NCI-H146 treated with DMSO at 0.1 percent for 48 hours (cell line): ENCODE measurements around the gene ADARB2.
"Not testable (repeated sequence)": the region's sequence is repeated elsewhere in the genome, so short reads cannot be mapped to it uniquely, and the experiment has no call there.

Experiments
- DNase-seq: peaks from one replicate; lab custom pipeline; 2025; ENCODE audit not compliant: unreplicated experiment; lab: John Stamatoyannopoulos, UW

Gene ADARB2

GRCh38 chr10:1737222-1738061 lies at the start of gene ADARB2:
TSS of gene ADARB2 (minus strand) at chr10:1737525.
- DNase-seq = no peak

- no peak for DNase-seq
These were observed 48.5 kb upstream of the ADARB2 start for GRCh38 chr10:1785835-1786234.

GRCh38 chr10:1782841-1783240 lies 45.5 kb upstream of the ADARB2 start:
- DNase-seq = no peak

GRCh38 chr10:1779796-1780195 lies 42.5 kb upstream of the ADARB2 start:
- no peak for DNase-seq

- DNase-seq = no peak
These were observed 41.1 kb upstream of the ADARB2 start for GRCh38 chr10:1778375-1778969.

- no peak for DNase-seq
These were observed 38.9 kb upstream of the ADARB2 start for GRCh38 chr10:1776127-1776662.

GRCh38 chr10:1774796-1775195 lies 37.5 kb upstream of the ADARB2 start:
- no peak for DNase-seq

GRCh38 chr10:1773204-1773603 lies 35.9 kb upstream of the ADARB2 start:
- not testable (repeated sequence) for DNase-seq

GRCh38 chr10:1766049-1766448 lies 28.7 kb upstream of the ADARB2 start:
- DNase-seq = no peak

- DNase-seq = no peak
These were observed 24.8 kb upstream of the ADARB2 start for GRCh38 chr10:1762076-1762475.

GRCh38 chr10:1754506-1755153 lies 17.3 kb upstream of the ADARB2 start:
- no peak for DNase-seq

- no peak for DNase-seq
These were observed 14.8 kb upstream of the ADARB2 start for GRCh38 chr10:1752153-1752552.

- DNase-seq = no peak
These were observed 10.3 kb upstream of the ADARB2 start for GRCh38 chr10:1747590-1748157.

- DNase-seq = no peak
These were observed 9.5 kb upstream of the ADARB2 start for GRCh38 chr10:1746796-1747195.

- no peak for DNase-seq
These were observed 8.6 kb upstream of the ADARB2 start for GRCh38 chr10:1745780-1746456.

GRCh38 chr10:1744524-1744923 lies 7.2 kb upstream of the ADARB2 start:
- DNase-seq = no peak

- DNase-seq = no peak
These were observed 5.8 kb upstream of the ADARB2 start for GRCh38 chr10:1743141-1743540.

GRCh38 chr10:1741450-1741849 lies 4.1 kb upstream of the ADARB2 start:
- DNase-seq = no peak

- no peak for DNase-seq
These were observed 2.4 kb upstream of the ADARB2 start for GRCh38 chr10:1739751-1740150.

- no peak for DNase-seq
These were observed 1.6 kb upstream of the ADARB2 start for GRCh38 chr10:1738950-1739349.

- DNase-seq = no peak
These were observed 428 bp downstream of the ADARB2 start for GRCh38 chr10:1736972-1737221.
